Fibroblast of gingiva (primary cell): ENCODE results near the gene SLC16A1.
A peak's percentile ranks its signal among the peaks of the same experiment; 100 is the strongest.
"Not testable (repeated sequence)": the region's sequence is repeated elsewhere in the genome, so short reads cannot be mapped to it uniquely, and the experiment has no call there.

ENCODE experiments used
- DNase-seq: peaks from one replicate; pipeline ENCODE4 v3.0.0-alpha.2; 2011; ENCODE audit warnings: low read depth

SLC16A1 gene

GRCh38 chr1:112923959-112924349 lies 32.0 kb downstream of the SLC16A1 start:
- no peak for DNase-seq

- no peak for DNase-seq
Measured at GRCh38 chr1:112923234-112923958, 32.6 kb downstream of the SLC16A1 start.

- DNase-seq = no peak
Measured at GRCh38 chr1:112911506-112912220, 44.3 kb downstream of the SLC16A1 start.

GRCh38 chr1:112909847-112910246 lies 46.1 kb downstream of the SLC16A1 start:
- DNase-seq = no peak

GRCh38 chr1:112906150-112906698 lies 49.8 kb downstream of the SLC16A1 start:
- no peak for DNase-seq

GRCh38 chr1:112905395-112906149 lies 50.4 kb downstream of the SLC16A1 start:
- DNase-seq = no peak

- no peak for DNase-seq
Measured at GRCh38 chr1:112904831-112905261, 51.1 kb downstream of the SLC16A1 start.

- DNase-seq = peak; percentile 13
Measured at GRCh38 chr1:112904071-112904830, 51.7 kb downstream of the SLC16A1 start.

- DNase-seq = no peak
Measured at GRCh38 chr1:112902221-112902620, 53.8 kb downstream of the SLC16A1 start.

GRCh38 chr1:112901387-112901786 lies 54.6 kb downstream of the SLC16A1 start:
- DNase-seq = no peak

- DNase-seq = no peak
Measured at GRCh38 chr1:112896783-112897182, 59.2 kb downstream of the SLC16A1 start.

GRCh38 chr1:112894561-112895011 lies 61.4 kb downstream of the SLC16A1 start:
- no peak for DNase-seq

- no peak for DNase-seq
Measured at GRCh38 chr1:112894010-112894292, 62.0 kb downstream of the SLC16A1 start.

GRCh38 chr1:112893288-112894009 lies 62.5 kb downstream of the SLC16A1 start:
- DNase-seq = no peak

- not testable (repeated sequence) for DNase-seq
Measured at GRCh38 chr1:112889906-112890305, 66.1 kb downstream of the SLC16A1 start.

- no peak for DNase-seq
Measured at GRCh38 chr1:112889052-112889768, 66.8 kb downstream of the SLC16A1 start.

GRCh38 chr1:112888630-112889029 lies 67.4 kb downstream of the SLC16A1 start:
- DNase-seq = no peak

GRCh38 chr1:112887599-112888283 lies 68.3 kb downstream of the SLC16A1 start:
- no peak for DNase-seq

GRCh38 chr1:112884996-112885395 lies 71.0 kb downstream of the SLC16A1 start:
- not testable (repeated sequence) for DNase-seq

GRCh38 chr1:112882271-112882744 lies 73.7 kb downstream of the SLC16A1 start:
- no peak for DNase-seq
